Astrocyte (in vitro differentiated cells and primary cell): ENCODE measurements around the gene RRAS.

Experiments
- EZH2 ChIP-seq: IDR thresholded peaks from 2 replicates; pipeline ENCODE4 v1.6.1; 2012; ENCODE audit warnings: mild to moderate bottlenecking, low read length, inconsistent platforms; ENCODE audit not compliant: insufficient read depth
- TF ChIP-seq, protein P1 (sequence below): IDR thresholded peaks from 2 replicates; pipeline ENCODE4 v1.5.1; 2011; ENCODE audit warnings: low read depth, mild to moderate bottlenecking, inconsistent platforms, low read length, moderate library complexity; ENCODE audit not compliant: insufficient read depth

DNA sequence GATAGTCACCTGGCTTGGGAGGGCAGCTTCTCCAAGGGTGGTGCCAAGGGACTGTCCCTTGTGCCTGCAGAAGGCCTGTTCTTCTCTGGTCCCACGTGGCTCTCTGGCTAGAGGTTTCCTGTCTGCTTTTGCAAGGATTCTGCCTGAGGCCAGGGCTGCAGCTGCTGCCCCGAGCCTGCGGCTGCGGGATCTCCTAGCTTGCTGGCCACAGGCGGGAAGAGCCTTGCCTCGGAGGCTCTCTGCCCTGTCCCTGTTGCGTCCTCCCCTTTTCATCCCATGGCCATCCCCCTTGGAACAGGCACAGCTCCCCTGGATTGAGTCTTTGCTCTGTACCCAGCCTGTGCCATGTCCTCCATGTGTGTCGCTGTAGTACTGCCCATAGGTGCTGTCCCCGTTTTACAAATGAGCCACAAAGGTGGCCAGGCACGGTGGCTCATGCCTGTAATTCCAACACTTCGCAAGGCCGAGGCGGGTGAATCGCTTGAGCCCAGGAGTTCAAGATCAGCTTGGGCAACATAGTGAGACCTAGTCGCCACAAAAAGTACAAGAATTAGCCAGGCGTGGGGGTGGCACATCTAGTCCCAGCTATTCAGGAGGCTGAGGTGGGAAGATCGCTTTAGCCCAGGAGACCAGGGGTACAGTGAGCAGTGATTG, 16.6 kb upstream of the RRAS start:
- no peak for TF ChIP-seq EZH2
- TF ChIP-seq, protein P1, sequence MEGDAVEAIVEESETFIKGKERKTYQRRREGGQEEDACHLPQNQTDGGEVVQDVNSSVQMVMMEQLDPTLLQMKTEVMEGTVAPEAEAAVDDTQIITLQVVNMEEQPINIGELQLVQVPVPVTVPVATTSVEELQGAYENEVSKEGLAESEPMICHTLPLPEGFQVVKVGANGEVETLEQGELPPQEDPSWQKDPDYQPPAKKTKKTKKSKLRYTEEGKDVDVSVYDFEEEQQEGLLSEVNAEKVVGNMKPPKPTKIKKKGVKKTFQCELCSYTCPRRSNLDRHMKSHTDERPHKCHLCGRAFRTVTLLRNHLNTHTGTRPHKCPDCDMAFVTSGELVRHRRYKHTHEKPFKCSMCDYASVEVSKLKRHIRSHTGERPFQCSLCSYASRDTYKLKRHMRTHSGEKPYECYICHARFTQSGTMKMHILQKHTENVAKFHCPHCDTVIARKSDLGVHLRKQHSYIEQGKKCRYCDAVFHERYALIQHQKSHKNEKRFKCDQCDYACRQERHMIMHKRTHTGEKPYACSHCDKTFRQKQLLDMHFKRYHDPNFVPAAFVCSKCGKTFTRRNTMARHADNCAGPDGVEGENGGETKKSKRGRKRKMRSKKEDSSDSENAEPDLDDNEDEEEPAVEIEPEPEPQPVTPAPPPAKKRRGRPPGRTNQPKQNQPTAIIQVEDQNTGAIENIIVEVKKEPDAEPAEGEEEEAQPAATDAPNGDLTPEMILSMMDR = no peak
